ENCODE measurements around the gene TRAPPC3.
A peak's percentile ranks its signal among the peaks of the same experiment; 100 is the strongest.

The TRAPPC3 gene

DNA sequence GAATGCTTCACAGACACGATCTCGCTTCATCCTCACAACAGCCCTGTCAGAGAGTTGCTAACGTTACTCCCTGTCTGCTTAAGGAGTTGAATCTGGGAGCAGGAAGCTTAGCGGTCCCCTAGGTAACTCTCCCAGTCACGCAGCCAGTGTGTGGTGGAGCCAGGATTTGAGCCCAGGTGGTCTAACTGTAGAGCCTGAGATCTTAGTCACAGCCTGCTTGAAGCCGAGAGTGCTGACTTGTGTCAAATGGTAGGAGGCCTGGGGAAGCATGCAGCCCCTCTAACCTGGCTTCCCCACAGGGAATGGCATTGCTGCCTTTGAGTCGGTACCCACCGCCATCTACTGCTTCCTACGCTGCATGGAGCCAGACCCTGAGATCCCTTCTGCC is 56.5 kb downstream of the TRAPPC3 start:
- DNase-seq (ENCODE audit: low read depth): no peak
- TF ChIP-seq CTCF (IDR thresholded peaks at IDR 0.05; ENCODE audit: low read length, missing control alignments): no peak
- no peak overlapping the region for H3K4me3 ChIP-seq (replicated peaks; ENCODE audit: low read depth, low read length)

DNA sequence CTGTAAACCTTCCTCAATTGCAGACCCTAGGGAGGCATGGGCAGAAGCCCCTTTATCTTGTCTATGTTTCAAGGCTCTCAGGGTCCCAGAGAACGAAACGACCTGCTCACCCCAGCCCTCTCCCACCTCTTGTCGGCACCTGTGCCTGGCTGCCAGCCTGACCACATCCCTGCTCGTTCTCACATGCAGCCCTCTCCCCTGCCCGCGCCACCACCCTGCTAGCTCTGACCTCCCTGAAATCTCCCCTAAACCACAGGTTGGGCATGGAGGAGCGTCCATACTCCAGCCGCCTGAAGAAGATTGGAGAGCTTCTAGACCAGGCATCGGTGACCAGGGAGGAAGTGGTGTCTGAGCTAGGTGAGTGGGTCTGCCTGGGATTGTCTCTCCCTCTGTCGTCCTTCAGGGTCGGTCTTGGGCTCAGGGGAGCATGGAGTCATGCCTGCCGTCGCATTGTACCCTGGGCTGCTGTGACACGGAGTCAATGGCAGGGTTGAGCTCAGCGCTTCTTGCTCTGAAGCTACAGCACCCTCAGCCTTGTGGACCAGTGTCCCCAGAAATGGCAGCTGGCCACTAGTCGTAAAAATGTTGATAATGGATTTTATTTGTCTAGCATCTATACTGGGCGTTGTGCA is 57.0 kb downstream of the TRAPPC3 start:
- no peak overlapping the region for H3K4me3 ChIP-seq (replicated peaks; ENCODE audit: low read depth, low read length)

DNA sequence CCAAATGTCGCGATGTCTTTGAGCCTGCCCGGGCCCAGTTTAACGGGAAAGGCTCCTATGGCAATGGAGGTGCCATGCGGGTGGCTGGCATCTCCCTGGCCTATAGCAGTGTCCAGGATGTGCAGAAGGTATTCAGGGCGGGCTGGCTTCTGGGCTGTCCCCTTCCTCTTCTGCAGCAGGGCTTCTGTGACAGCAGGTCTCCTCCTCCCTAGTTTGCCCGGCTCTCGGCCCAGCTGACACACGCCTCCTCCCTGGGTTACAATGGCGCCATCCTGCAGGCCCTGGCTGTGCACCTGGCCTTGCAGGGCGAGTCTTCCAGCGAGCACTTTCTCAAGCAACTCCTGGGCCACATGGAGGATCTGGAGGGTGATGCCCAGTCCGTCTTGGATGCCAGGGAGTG is 57.6 kb downstream of the TRAPPC3 start:
- no peak for TF ChIP-seq CTCF (IDR thresholded peaks at IDR 0.05; ENCODE audit: low read length, missing control alignments)
- DNase-seq (ENCODE audit: low read depth): no peak
- no peak overlapping the region for H3K4me3 ChIP-seq (replicated peaks; ENCODE audit: low read depth, low read length)

More for the DNA sequence above, 57.0 kb downstream of the TRAPPC3 start:
- TF ChIP-seq CTCF (IDR thresholded peaks at IDR 0.05; ENCODE audit: low read length, missing control alignments): no peak
- no peak for DNase-seq (ENCODE audit: low read depth)

GRCh38 chr1:36091141-36091540 is 58.1 kb downstream of the TRAPPC3 start:
- H3K4me3 ChIP-seq (replicated peaks; ENCODE audit: low read depth, low read length): no peak overlapping the region
- no peak for TF ChIP-seq CTCF (IDR thresholded peaks at IDR 0.05; ENCODE audit: low read length, missing control alignments)
- DNase-seq (ENCODE audit: low read depth): no peak

GRCh38 chr1:36089393-36090121 is 59.7 kb downstream of the TRAPPC3 start:
- peak overlapping the region; percentile 87 for H3K4me3 ChIP-seq (replicated peaks; ENCODE audit: low read depth, low read length)
- TF ChIP-seq CTCF (IDR thresholded peaks at IDR 0.05; ENCODE audit: low read length, missing control alignments): no peak
- DNase-seq (ENCODE audit: low read depth): peak; percentile 60

GRCh38 chr1:36088577-36089392 is 60.5 kb downstream of the TRAPPC3 start, which contains the start of gene ADPRS:
ADPRS (plus strand) TSS chr1:36088892; CDS start chr1:36088905, 13 bp downstream.
- peak; percentile 92 for DNase-seq (ENCODE audit: low read depth)
- H3K4me3 ChIP-seq (replicated peaks; ENCODE audit: low read depth, low read length): peak within 1 kb of the TSS; percentile 87
- peak; percentile 62 for TF ChIP-seq CTCF (IDR thresholded peaks at IDR 0.05; ENCODE audit: low read length, missing control alignments)

All from fibroblast of pulmonary artery (primary cell).